ENCODE results near the gene LRP1. TPM values are rescaled to one million over a fixed set of nuclear protein-coding genes. Genes with fewer than 3 reads are reported as not detected.

Gene LRP1
- total and polyA plus RNA-seq, 4 donors, result 87.5 to 375 (median 139) TPM

GRCh38 chr12:57158186-57158585 is 29.9 kb downstream of the LRP1 start:
- H3K27ac ChIP-seq (ENCODE audit: low read depth in 1 of 2, low read length in 2 of 2), result no peak overlapping the region
- no peak for DNase-seq (ENCODE audit: low spot score)

DNA sequence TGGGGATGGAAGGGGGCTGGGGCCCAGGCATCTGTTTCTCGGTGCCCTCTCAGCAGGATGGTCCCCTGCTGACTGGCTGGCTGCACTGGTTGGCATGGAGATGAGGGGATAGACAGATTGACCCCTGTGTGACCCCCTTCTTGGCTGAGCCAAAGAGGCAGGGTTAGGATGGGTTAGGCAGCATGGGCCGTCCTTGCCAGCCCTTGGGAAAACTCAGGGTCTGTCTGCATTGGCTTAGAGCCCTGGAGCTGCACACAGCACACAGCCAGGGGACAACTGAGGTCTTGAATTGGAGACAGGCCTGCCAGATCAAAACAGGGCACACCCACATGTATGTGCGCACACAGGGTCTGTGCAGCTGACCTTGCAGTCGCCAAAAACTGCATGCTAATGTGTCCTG is 30.4 kb downstream of the LRP1 start:
- no peak overlapping the region for H3K4me3 ChIP-seq (ENCODE audit: low read depth in 1 of 3, low read length in 3 of 3)
- H3K27ac ChIP-seq (ENCODE audit: low read depth in 1 of 2, low read length in 2 of 2), result no peak overlapping the region
- peaks cover 40 to 87% (median 73%) of the 10 kb centered on the region in 4 donors for H3K36me3 ChIP-seq (ENCODE audit: control insufficient read depth in 4 of 4, insufficient read depth in 3 of 4, low read depth in 1 of 4, low read length in 3 of 4)
- H3K4me1 ChIP-seq (ENCODE audit: control insufficient read depth in 4 of 4, insufficient read depth in 4 of 4, low read length in 3 of 4), result peaks cover 5 to 24% (median 9%) of the 10 kb centered on the region in 4 donors
- DNase-seq (ENCODE audit: low spot score), result no peak
- 58% methylated on average over 4 of the region's 4 CpGs for WGBS
- no peaks in the 10 kb centered on the region for H3K9me3 ChIP-seq (ENCODE audit: control insufficient read depth in 4 of 4, low read length in 3 of 4)
- no peak for TF ChIP-seq FOXA2 (IDR thresholded peaks at IDR 0.05)
- TF ChIP-seq TAF1 (conservative IDR thresholded peaks at IDR 0.05), result no peak
- H3K27me3 ChIP-seq (ENCODE audit: control insufficient read depth in 4 of 4, insufficient read depth in 4 of 4, low read length in 3 of 4), result no peaks in the 10 kb centered on the region
- no peak overlapping the region for H3K9ac ChIP-seq (ENCODE audit: low read depth in 1 of 2, low read length in 2 of 2)

More at GRCh38 chr12:57158186-57158585, 29.9 kb downstream of the LRP1 start:
- Histone ChIP-seq H3K9me3 (ENCODE audit: control insufficient read depth in 4 of 4, low read length in 3 of 4) (no peaks in the 10 kb centered on the region), H3K27me3 (ENCODE audit: control insufficient read depth in 4 of 4, insufficient read depth in 4 of 4, low read length in 3 of 4) (no peaks in the 10 kb centered on the region), H3K4me3 (ENCODE audit: low read depth in 1 of 3, low read length in 3 of 3) (no peak overlapping the region), H3K4me1 (ENCODE audit: control insufficient read depth in 4 of 4, insufficient read depth in 4 of 4, low read length in 3 of 4) (peaks cover 6 to 29% (median 14%) of the 10 kb centered on the region in 4 donors), H3K36me3 (ENCODE audit: control insufficient read depth in 4 of 4, insufficient read depth in 3 of 4, low read depth in 1 of 4, low read length in 3 of 4) (peaks cover 40 to 85% (median 73%) of the 10 kb centered on the region in 4 donors), H3K9ac (ENCODE audit: low read depth in 1 of 2, low read length in 2 of 2) (no peak overlapping the region)
- no peak for TF ChIP-seq EGR1 (IDR thresholded peaks at IDR 0.05; ENCODE audit: low read depth in 2 of 2)
- TF ChIP-seq FOXA2 (IDR thresholded peaks at IDR 0.05), result no peak
- WGBS, result 92% methylated on average over 16 of the region's 16 CpGs

GRCh38 chr12:57159311-57159710 is 31.0 kb downstream of the LRP1 start:
- DNase-seq (ENCODE audit: low spot score), result no peak
- 79% methylated on average over 4 of the region's 4 CpGs for WGBS
- peaks cover 0 to 18% (median 4%) of the 10 kb centered on the region in 4 donors for H3K4me1 ChIP-seq (ENCODE audit: control insufficient read depth in 4 of 4, insufficient read depth in 4 of 4, low read length in 3 of 4)
- H3K36me3 ChIP-seq (ENCODE audit: control insufficient read depth in 4 of 4, insufficient read depth in 3 of 4, low read depth in 1 of 4, low read length in 3 of 4), result peaks cover 40 to 90% (median 70%) of the 10 kb centered on the region in 4 donors
- TF ChIP-seq ATF3 (IDR thresholded peaks at IDR 0.05) (no peak), FOXA2 (IDR thresholded peaks at IDR 0.05) (no peak), JUND (IDR thresholded peaks at IDR 0.05) (no peak), SP1 (IDR thresholded peaks at IDR 0.05) (no peak), TAF1 (conservative IDR thresholded peaks at IDR 0.05) (no peak), EGR1 (IDR thresholded peaks at IDR 0.05; ENCODE audit: low read depth in 2 of 2) (no peak), RAD21 (IDR thresholded peaks at IDR 0.05) (no peak), GABPA (IDR thresholded peaks at IDR 0.05 in 1 of 2, conservative IDR thresholded peaks at IDR 0.05 in 1 of 2) (no peak), HNF4G (IDR thresholded peaks at IDR 0.05) (no peak), NR2F2 (IDR thresholded peaks at IDR 0.05) (no peak)
- TF ChIP-seq, protein P1, sequence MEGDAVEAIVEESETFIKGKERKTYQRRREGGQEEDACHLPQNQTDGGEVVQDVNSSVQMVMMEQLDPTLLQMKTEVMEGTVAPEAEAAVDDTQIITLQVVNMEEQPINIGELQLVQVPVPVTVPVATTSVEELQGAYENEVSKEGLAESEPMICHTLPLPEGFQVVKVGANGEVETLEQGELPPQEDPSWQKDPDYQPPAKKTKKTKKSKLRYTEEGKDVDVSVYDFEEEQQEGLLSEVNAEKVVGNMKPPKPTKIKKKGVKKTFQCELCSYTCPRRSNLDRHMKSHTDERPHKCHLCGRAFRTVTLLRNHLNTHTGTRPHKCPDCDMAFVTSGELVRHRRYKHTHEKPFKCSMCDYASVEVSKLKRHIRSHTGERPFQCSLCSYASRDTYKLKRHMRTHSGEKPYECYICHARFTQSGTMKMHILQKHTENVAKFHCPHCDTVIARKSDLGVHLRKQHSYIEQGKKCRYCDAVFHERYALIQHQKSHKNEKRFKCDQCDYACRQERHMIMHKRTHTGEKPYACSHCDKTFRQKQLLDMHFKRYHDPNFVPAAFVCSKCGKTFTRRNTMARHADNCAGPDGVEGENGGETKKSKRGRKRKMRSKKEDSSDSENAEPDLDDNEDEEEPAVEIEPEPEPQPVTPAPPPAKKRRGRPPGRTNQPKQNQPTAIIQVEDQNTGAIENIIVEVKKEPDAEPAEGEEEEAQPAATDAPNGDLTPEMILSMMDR (IDR thresholded peaks at IDR 0.05; ENCODE audit: low read depth, low read length, missing input control), result no peak
- H3K27me3 ChIP-seq (ENCODE audit: control insufficient read depth in 4 of 4, insufficient read depth in 4 of 4, low read length in 3 of 4), result no peaks in the 10 kb centered on the region
- no peak overlapping the region for H3K9ac ChIP-seq (ENCODE audit: low read depth in 1 of 2, low read length in 2 of 2)
- H3K27ac ChIP-seq (ENCODE audit: low read depth in 1 of 2, low read length in 2 of 2), result no peak overlapping the region
- H3K4me3 ChIP-seq (ENCODE audit: low read depth in 1 of 3, low read length in 3 of 3), result no peak overlapping the region
- H3K9me3 ChIP-seq (ENCODE audit: control insufficient read depth in 4 of 4, low read length in 3 of 4), result no peaks in the 10 kb centered on the region

- no peaks in the 10 kb centered on the region for H3K27me3 ChIP-seq (ENCODE audit: control insufficient read depth in 4 of 4, insufficient read depth in 4 of 4, low read length in 3 of 4)
- H3K9ac ChIP-seq (ENCODE audit: low read depth in 1 of 2, low read length in 2 of 2), result no peak overlapping the region
- DNase-seq (ENCODE audit: low spot score), result no peak
- peaks cover 42 to 90% (median 70%) of the 10 kb centered on the region in 4 donors for H3K36me3 ChIP-seq (ENCODE audit: control insufficient read depth in 4 of 4, insufficient read depth in 3 of 4, low read depth in 1 of 4, low read length in 3 of 4)
- H3K27ac ChIP-seq (ENCODE audit: low read depth in 1 of 2, low read length in 2 of 2), result no peak overlapping the region
- WGBS, result 92% methylated on average over 4 of the region's 4 CpGs
- H3K4me1 ChIP-seq (ENCODE audit: control insufficient read depth in 4 of 4, insufficient read depth in 4 of 4, low read length in 3 of 4), result peaks cover 0 to 11% (median 2%) of the 10 kb centered on the region in 4 donors
- TF ChIP-seq, protein P1 (IDR thresholded peaks at IDR 0.05; ENCODE audit: low read depth, low read length, missing input control), result no peak
- TF ChIP-seq HNF4A (conservative IDR thresholded peaks at IDR 0.05) (no peak), SP1 (IDR thresholded peaks at IDR 0.05) (no peak), YY1 (IDR thresholded peaks at IDR 0.05) (no peak), FOXA2 (IDR thresholded peaks at IDR 0.05) (no peak), JUND (IDR thresholded peaks at IDR 0.05) (no peak), FOXA1 (IDR thresholded peaks at IDR 0.05) (no peak), EGR1 (IDR thresholded peaks at IDR 0.05; ENCODE audit: low read depth in 2 of 2) (no peak), RXRA (IDR thresholded peaks at IDR 0.05) (no peak), ATF3 (IDR thresholded peaks at IDR 0.05) (no peak), RAD21 (IDR thresholded peaks at IDR 0.05) (no peak)
- no peaks in the 10 kb centered on the region for H3K9me3 ChIP-seq (ENCODE audit: control insufficient read depth in 4 of 4, low read length in 3 of 4)
- no peak overlapping the region for H3K4me3 ChIP-seq (ENCODE audit: low read depth in 1 of 3, low read length in 3 of 3)
Observed at GRCh38 chr12:57160040-57160439, 31.8 kb downstream of the LRP1 start.
